HG03565 (cell line): ENCODE data around the gene YOD1.

Experiments used
- ATAC-seq: cut with Tn5 transposase; IDR thresholded peaks from one replicate; pipeline ENCODE4 v1.9.1; 2021; ENCODE audit warnings: mild to moderate bottlenecking, moderate library complexity; ENCODE audit not compliant: unreplicated experiment

The YOD1 gene

DNA sequence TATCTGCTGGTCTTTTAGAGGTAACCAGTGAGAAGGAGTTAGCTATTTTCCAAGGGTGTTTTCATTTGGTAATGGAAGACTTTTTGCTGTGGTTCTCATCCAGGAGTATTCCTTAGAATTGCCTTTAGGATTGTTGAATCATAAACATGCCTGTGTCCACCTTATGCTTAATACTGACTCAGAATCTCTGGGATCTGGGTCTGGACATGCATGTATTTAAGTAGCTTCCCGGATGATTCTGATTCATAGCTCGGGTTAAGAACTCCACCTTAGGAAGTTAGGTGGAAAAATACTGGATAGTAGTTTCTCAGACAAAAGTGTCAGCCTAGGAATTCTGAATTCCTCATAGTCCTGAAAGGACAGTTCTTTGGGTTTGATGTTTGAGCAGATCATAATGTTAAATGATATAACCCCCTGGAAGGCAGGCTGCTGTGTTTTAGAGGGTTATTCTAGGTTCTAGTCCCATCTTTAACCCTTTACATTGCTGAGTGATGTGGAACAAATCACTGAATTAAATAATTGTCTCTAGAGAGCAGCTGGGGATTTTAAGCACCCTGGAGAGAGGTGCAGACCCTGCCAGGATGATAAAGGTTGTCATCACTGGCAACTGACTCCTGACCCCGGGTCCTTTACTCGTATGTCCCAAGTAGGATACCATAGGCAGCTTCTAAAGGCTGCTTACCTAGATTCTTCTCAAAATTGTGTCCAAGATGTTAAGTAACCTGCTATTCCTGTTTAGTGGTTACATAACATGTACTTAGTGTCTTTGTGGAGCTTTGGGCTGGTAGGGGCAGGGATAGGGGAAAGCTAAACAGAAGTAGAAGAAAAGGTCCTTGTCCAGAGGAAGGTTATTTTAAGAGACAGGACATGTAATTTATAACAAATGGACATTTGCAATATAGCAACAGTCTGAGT lies 23.2 kb upstream of the YOD1 start:
- ATAC-seq: no peak

DNA sequence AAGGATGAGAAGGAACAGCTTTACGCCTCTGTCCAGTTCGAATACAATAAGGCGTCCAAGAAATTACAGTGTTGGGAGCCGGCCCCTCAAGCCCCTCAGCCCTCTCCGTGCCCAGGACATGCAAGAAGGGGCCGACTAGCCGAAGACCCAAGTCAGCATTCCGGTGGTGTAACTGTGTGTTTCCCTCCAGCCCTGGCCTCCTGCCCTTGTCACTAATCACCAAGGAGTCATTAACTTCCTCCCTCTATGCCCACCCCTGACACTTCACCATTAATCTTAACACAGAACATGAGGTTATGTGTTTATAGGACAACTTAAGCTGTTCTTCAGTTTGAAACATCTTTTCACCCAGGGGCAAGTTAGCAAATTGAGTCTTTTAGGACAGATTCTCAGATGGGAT lies 21.2 kb upstream of the YOD1 start:
- ATAC-seq: no peak

GRCh38 chr1:207071426-207071825 lies 20.4 kb upstream of the YOD1 start:
- no peak for ATAC-seq

DNA sequence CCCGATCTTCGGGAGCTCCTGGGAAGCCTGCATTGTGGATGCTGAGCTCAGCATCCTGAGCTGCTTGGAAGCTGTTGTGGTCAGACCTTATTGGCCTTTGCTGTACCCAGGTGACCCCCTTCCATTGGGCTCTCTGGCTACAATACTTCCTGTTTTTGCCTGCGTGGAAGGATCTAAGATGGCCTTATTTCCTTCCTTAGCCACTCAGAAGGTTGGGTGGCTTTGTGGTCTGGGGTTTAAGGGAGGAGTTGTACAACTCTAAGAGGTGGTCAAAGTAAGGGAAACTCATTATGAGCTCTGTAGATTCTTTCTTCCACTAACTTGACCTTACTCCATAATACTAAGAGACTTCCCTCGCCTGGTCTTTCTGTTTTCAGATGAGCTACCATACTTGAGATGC lies 19.8 kb upstream of the YOD1 start:
- ATAC-seq: no peak

DNA sequence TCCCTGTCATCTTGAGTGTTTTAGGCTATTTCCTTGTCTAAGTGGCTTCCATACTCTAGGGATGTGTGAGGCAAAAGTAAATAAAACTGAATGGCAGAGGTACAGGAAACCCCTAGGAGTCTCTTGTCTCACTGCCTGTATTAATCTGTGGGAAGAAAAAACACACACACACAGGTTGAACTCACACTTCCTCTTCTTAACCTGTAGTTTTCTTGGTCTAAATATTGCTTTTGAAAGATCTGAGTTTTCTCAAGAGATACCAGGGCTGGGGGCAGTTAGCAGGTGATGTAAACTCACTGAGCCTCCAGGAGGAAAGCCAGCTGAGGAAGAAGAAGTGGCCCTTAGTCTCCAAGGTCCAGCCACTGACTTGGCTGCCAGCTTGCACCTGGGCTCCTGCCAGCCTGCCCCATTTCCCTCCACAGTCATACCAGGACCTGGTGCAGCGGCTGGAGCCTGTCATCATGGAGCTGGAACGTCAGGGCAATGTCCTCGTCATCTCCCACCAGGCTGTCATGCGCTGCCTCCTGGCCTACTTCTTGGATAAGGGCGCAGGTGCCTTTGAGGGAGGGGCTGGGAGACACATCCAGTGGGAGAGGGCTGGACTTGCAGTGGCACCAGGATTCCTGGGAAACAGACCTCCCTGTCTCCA lies 19.0 kb upstream of the YOD1 start:
- ATAC-seq: no peak

DNA sequence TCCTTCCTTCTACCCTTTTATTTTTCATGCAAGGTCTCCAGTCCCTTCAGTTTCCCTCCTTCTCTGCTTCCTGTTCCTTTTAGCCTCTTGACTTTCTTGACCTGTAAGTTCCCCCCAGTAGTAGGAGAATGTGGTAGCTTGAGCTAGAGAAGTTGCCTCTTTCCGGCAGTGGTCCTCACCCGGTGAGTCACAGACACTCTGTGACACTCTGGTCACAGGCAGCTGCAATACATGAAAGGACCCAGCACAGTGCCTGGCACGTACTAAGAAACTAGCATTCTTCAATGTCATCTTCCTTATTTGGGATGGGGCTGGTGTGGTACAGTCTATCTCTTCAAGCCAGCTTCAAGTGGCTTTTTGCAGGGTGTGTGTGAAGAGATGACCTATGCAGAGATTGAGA lies 18.1 kb upstream of the YOD1 start:
- no peak for ATAC-seq

DNA sequence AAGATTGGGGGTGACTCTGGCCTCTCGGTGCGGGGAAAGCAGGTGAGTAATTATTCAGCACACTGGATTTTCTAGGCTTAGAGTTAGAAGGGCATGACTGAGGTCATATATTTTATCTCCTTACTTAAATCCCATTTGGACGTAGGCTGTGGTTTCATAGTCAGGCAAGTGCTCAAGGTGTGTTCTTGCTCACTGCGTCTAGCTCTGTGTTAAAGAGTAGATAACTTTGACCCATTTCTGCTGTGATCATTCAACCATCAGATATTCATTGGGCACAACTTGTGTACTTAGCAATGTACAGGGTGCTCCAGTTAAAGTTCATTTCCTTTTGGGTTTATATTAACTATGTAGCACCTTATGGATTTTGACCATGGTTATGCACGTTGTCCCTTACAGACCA lies 16.7 kb upstream of the YOD1 start:
- no peak for ATAC-seq

GRCh38 chr1:207067185-207067584 lies 16.2 kb upstream of the YOD1 start:
- ATAC-seq: no peak

DNA sequence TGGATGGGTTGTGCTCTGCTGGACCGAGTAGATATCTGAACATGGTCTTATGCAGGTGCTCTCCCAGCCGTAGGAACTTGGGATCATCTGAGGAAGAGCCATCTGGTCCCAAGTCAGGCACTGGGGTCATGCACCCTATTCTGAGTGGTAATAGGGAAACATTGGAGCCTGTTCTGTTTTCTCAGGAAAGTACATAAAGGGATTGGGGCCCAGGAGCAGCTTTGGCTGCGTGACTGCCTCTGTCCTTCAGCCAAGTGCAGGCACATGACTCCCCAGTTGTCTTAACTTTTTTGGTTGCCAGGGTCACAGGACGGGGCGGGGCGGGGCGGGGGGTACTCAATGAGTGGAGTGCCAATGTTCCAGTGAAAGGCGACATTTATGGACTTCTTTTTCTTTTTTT lies 13.6 kb upstream of the YOD1 start:
- no peak for ATAC-seq

DNA sequence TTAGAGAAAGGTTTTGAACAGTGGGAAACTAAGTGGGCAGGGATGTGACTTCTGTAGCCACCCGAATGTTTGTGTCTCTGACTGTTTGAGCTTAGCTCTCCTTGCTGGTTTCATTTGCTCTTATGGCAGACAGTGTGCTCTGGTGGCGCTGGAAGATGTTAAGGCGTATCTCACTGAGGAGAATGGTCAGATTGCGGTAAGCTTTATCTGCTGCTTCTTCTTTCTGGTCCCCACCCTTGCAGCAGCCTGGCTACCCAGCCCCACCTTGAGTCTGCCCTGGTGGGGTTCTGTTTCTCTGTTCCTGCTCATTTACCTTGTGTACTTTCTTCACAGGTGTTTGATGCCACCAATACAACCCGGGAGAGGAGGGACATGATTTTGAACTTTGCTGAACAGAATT lies 12.0 kb upstream of the YOD1 start:
- ATAC-seq: no peak

DNA sequence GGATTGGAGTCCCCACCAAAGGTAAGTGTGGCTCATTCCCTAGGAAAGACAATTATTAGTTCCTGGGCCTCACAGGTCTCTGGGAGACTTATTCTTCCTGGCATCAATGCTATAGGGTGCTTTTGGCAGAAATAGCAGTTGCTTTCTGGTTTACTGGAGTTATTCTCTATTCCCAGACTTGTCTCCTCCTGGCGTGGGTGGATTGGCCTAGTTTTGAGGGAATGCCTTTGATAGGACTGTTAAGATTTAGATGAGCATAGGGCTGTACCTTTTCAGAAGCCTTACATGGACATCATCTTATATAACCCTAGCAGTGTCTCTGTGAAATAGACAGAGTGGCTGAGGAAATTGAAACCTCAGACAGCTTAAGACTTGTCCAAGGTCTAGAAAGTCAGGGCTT lies 11.1 kb upstream of the YOD1 start:
- no peak for ATAC-seq

- ATAC-seq: no peak
Observed at GRCh38 chr1:207060596-207060995, 9.6 kb upstream of the YOD1 start.

- no peak for ATAC-seq
Observed at GRCh38 chr1:207059881-207060280, 8.9 kb upstream of the YOD1 start.

- no peak for ATAC-seq
Observed at GRCh38 chr1:207058878-207059867, 8.2 kb upstream of the YOD1 start.

DNA sequence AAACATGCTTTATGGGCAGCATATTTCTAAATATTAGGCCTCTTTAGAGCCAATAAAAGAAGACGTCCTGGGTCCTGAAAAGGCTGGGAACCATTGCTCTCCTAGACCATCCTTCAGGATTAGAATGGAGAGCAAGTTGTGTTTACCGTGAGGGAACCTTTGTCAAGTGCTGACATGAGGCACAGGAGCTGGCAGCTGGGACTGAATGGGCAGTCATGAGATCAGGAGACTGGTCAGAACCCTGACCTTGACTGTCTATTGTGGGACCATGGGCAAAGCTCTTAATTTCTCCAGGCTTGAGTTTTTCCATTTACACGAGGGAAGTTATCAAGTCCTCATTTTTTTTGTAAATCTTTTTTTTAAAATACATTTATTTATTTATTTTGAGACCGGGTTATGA lies 7.2 kb upstream of the YOD1 start:
- no peak for ATAC-seq

DNA sequence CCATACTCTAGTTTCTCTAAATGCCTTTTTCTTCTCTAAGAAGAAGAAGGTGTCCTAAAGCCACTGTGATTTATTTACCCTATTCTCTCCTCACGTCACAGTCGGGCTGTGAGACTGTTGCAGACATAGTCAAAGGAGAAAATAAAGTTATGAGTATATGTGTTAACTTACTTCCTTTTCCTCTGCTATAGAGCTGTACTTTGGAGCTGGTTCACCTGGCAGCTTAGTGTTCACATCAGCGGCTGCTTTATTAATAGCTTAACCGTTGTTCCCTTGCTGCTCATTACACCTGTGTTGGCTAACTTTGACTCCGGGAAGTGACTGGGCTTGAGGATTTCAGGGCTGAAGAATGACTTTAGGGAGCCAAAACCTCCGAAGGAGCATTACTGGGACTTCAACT lies 5.7 kb upstream of the YOD1 start:
- ATAC-seq: no peak

DNA sequence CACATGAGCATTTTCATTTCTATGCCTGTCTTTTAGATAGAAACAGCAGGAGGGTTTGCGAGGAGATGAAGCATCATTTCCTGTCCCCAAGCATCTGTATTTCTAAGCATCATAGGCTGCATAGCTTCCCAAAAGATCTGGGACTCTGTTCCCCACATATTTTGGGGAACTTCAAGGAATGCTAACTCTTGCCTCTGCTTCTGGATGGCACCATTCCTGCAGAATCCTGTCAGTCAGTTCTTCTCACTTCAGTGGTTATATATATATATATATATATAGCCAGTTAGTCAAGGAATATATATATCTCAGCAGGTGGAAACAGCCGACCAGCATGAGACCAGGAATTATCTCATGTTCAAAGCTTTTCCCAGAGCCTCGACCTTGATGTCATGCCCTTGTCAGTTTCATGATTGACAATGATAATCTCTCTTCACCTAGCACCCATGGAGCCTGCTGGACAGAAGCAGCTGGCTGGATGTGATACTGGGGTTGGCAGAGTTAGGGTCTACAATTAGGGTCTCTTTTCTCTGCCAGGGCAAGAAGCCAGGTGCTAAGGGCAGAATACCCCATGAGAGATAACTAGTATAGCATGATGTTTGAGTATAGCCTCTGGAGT lies 4.5 kb upstream of the YOD1 start:
- no peak for ATAC-seq

- no peak for ATAC-seq
Observed at GRCh38 chr1:207054491-207054890, 3.5 kb upstream of the YOD1 start.

DNA sequence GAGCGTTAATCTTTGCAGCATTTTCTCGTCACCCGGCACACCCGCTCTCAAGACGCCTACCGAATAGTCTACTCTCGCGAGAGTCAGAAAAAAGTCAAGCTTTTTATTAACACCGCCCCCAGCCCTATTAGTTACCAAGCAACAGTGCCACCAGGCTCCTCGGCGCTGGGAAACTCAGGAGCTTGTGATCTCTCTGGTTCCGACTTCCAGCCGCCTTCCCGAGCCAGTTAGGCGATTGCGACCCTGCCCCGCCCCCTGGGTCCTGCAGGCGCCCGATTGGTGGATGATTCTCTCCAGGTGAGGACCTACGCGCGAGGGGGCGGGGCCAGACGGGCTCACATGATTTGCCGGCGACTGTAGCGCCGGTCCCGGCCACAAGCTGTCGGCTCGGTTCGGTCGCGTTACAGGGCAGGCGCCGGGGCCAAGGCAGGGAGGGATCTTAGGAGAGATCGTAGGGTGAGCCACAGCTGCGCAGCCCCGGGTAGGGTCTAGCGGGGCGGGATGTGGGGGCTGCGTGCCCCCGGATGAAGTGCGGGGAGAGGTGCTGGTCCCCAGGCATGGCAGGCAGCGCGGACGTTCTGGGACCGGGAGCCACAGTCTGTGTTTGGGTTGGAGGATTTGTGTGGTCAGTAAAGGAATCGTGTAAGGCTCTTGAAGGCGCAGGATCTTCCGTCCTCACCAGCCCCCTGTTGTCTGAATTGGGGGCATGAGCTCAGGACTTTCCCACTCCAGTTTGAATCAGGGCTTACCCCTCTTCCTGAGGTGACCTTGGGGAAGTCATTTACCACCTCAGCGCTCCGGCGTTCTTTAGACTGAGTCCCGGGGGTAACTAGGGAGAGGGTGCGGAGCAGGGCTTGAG lies 2.1 kb upstream of the YOD1 start, which contains the start of gene PFKFB2:
TSS of gene PFKFB2 (plus strand) at position 365 of the 859 bp plus-strand sequence. CDS start 1,443 bp downstream, outside the sequence.
- peak; percentile 56 for ATAC-seq
